ENCODE measurements around the gene ARG2. TPM values are rescaled to one million over a fixed set of nuclear protein-coding genes. Genes with fewer than 3 reads are reported as not detected.

ARG2 gene
- polyA plus RNA-seq, 6 donors from 2014 or later, result 0.70 to 1.4 (median 1.1) TPM; not detected in 1

DNA sequence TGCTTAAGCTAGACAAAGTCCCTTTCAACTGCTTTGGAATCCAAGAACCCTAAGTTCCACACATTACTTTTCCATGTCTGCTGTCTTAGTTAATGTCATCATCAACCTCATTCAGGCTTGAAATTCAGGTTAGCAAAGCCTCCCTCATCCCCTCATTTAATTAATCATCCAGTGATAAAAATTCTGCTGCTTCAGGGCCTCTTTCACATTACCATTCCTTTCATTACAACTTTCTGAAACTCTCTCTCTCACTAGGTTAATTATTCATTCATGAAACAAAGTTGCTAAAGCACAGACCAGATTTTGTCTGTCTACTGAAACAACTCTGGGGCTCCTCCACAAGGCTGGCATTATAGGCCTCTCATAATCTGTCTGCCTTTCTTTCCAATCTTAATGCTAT lies 64.1 kb downstream of the ARG2 start:
- no peak for DNase-seq
- no peak for ATAC-seq (ENCODE audit: low read depth in 2 of 2)
- Mint-ChIP-seq H3K27me3 (no peaks in the 10 kb centered on the region), H3K27ac (peak overlapping the region in 2 of 6 donors; percentile 3 to 61), H3K4me3 (no peak overlapping the region), H3K9me3 (no peaks in the 10 kb centered on the region), H3K36me3 (peaks cover 16 to 17% of the 10 kb centered on the region in 2 donors), H3K4me1 (peaks cover 10 to 18% (median 14%) of the 10 kb centered on the region in 3 donors)

DNA sequence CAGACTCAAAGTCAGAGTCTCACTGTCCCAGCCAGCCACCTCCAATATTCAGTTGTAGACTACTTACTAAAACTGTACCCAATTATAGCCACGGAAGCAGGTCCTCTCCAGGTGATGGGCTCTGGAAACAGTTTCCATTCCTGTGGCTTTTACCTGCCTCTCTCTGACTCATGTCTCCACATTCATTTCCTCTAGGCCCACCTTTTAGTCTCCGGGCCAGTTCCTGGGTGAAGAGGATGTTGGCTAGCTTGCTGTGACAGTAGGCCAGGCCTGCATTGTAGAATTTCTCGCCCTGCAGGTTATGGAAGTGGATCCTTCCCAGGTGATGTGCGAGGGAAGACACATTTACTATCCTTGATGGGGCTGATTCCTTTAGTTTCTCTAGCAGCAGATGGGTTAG lies 70.3 kb downstream of the ARG2 start:
- no peaks in the 10 kb centered on the region for H3K27me3 Mint-ChIP-seq
- peaks cover 13 to 18% (median 16%) of the 10 kb centered on the region in 3 donors for H3K4me1 Mint-ChIP-seq
- DNase-seq, result no peak
- peak overlapping the region in 1 of 6 donors; percentile 24 for H3K27ac Mint-ChIP-seq
- H3K9me3 Mint-ChIP-seq, result no peaks in the 10 kb centered on the region
- no peak overlapping the region for H3K4me3 Mint-ChIP-seq
- peaks cover 22 to 24% of the 10 kb centered on the region in 2 donors for H3K36me3 Mint-ChIP-seq
- ATAC-seq (ENCODE audit: low read depth in 2 of 2), result no peak

DNA sequence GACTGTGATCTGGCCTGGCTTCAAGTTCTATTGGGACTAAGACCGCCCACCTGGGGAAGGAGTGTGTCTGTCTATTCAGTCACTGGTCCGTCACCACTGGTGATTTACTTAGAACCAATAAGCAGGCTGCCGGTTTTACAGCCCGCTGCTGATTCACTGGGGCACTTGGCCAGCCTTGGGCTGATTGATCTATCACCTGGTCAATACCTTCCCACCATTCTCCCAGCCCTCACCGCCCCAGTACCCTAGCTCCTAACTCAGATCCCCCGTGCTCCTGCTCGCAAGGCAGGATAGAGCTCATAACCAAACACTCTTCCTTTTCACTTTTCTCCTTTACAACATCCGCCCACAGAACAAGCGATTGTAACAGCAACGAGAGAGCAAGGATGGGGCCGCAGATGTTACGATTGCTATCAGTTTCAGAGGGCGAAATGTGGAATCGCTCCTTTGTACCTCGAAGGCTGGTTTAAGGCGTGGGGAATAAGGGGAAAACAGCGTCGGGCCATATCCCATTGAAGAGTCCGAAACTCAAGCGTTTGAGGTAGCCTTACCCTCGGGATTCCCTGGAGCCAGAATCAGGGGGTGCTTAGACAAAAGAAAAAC lies 75.2 kb downstream of the ARG2 start:
- Mint-ChIP-seq H3K36me3 (peaks cover 0 to 6% of the 10 kb centered on the region in 2 donors), H3K9me3 (no peaks in the 10 kb centered on the region), H3K27ac (peak overlapping the region; percentile 72 to 96 (median 93)), H3K4me1 (peaks cover 13 to 25% (median 14%) of the 10 kb centered on the region in 3 donors), H3K27me3 (no peaks in the 10 kb centered on the region), H3K4me3 (peak overlapping the region; percentile 83 to 98 (median 92))
- ATAC-seq (ENCODE audit: low read depth in 2 of 2), result peak; percentile 62 to 68
- DNase-seq, result peak; percentile 51

DNA sequence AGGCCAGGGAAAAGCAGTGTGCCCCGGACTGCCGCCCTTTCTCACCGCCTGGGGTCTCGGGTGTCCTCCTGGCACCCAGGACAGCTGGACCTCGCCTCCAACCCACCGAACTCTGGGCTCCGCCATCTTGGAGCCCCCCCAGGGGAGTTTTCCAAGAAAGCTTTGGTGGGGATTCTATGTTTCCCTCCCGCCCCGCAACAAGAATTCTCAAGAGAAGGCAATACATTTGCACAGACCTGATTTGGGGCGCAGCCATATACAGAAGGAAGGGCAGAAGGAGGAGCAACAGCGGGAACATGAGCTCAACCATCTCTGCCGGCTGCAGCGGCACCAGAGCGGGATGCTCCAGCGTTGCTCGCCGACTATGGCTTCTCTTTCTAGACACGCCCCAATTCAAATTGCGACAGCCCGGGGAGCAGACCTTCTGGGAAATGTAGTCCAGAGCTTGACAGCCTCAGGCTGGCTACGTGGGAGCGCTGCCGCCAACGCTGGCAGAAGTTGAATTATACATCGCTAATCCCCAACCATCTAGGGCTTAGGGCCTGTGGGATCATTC lies 75.8 kb downstream of the ARG2 start, which contains the start of gene RDH11:
RDH11 (minus strand) TSS at position 371 of the 556 bp plus-strand sequence; CDS start at position 310, 61 bp downstream.
- peak within 1 kb of the TSS; percentile 83 to 98 (median 92) for H3K4me3 Mint-ChIP-seq
- H3K36me3 Mint-ChIP-seq, result peaks cover 0 to 6% of the 10 kb centered on the region in 2 donors
- H3K27me3 Mint-ChIP-seq, result no peaks in the 10 kb centered on the region

DNA sequence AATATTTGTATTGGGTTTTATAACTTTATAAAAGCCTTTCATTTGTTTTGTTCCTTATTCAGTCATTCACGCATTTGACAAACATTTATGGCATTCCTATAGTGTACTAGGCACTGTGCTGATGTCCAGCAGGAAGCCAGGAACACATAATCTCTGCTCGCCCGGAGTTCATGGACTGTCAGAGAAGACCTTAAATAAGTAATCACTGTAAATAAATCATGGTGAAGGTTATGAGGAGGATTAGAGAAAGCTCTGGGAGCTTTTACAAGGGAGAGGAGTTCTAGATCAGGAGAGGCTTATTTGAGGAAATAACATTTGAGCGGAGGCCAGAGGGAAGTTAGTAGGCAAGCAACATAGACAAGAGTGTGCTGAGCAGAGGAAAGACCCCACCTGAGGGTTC lies 77.3 kb downstream of the ARG2 start:
- Mint-ChIP-seq H3K27me3 (no peaks in the 10 kb centered on the region), H3K27ac (no peak overlapping the region), H3K36me3 (peaks cover 0 to 4% of the 10 kb centered on the region in 2 donors), H3K4me3 (peak overlapping the region in 1 of 8 donors; percentile 91), H3K4me1 (peaks cover 9 to 25% (median 14%) of the 10 kb centered on the region in 3 donors), H3K9me3 (no peaks in the 10 kb centered on the region)
- ATAC-seq (ENCODE audit: low read depth in 2 of 2) (no peak), DNase-seq (no peak)

More for the DNA sequence above, 75.8 kb downstream of the ARG2 start, which contains the start of gene RDH11:
- H3K9me3 Mint-ChIP-seq, result no peaks in the 10 kb centered on the region
- peak; percentile 95 for ATAC-seq (ENCODE audit: low read depth in 2 of 2)
- H3K27ac Mint-ChIP-seq, result peak within 1 kb of the TSS; percentile 72 to 96 (median 93)
- peak; percentile 75 for DNase-seq
- H3K4me1 Mint-ChIP-seq, result peaks cover 13 to 25% (median 14%) of the 10 kb centered on the region in 3 donors

DNA sequence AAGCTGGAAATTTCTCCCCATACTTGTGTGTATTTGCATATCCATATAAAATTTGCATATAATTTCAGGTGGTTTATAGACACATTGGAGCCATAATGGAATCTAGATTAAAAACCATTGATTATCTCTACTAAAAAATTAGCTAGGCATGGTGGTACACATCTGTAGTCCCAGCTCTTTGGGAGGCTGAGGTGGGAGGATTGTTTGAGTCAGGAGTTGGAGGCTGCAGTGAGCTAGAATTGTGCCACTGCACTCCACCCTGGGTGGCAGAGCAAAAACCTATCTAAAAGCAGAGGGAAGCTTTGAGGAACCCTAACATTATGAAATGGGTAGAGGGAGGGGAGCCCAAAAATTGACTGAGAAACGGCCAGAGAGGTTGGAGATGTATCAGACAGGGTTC lies 78.5 kb downstream of the ARG2 start:
- Mint-ChIP-seq H3K27ac (no peak overlapping the region), H3K36me3 (no peaks in the 10 kb centered on the region), H3K9me3 (no peaks in the 10 kb centered on the region), H3K4me3 (peak overlapping the region in 1 of 8 donors; percentile 12), H3K4me1 (peaks cover 9 to 25% (median 14%) of the 10 kb centered on the region in 3 donors), H3K27me3 (no peaks in the 10 kb centered on the region)
- no peak for DNase-seq
- ATAC-seq (ENCODE audit: low read depth in 2 of 2), result no peak

Other genes with a start within 250 kb of the ARG2 start
- 1 to 10 TPM in 1 of 6 donors, not detected in 5; 1.4 TPM for gene PLEK2, start 207.8 kb upstream of the ARG2 start, polyA plus RNA-seq (ENCODE audit: low read depth in 6 of 6)
- 10 to 100 TPM in 2 of 6 donors, 1 to 10 TPM in 4; 5.5 to 15.8 (median 8.7) TPM for gene TMEM229B, start 131.2 kb upstream of the ARG2 start, polyA plus RNA-seq (ENCODE audit: low read depth in 6 of 6)
- gene PLEKHH1, start 86.6 kb upstream of the ARG2 start, polyA plus RNA-seq (ENCODE audit: low read depth in 6 of 6), result under 1 TPM in 2 of 6 donors, not detected in 4; 0.13 to 0.28 TPM
- gene PIGH, start 19.7 kb upstream of the ARG2 start, polyA plus RNA-seq (ENCODE audit: low read depth in 6 of 6), result 10 to 100 TPM; 26.2 to 48.4 (median 38.6) TPM
- gene VTI1B, start 54.7 kb downstream of the ARG2 start, polyA plus RNA-seq (ENCODE audit: low read depth in 6 of 6), result 10 to 100 TPM; 55.8 to 84.7 (median 61.4) TPM
- 100 to 1,000 TPM in 1 of 6 donors, 10 to 100 TPM in 5; 47.2 to 107 (median 56.9) TPM for gene RDH11, start 75.8 kb downstream of the ARG2 start, polyA plus RNA-seq (ENCODE audit: low read depth in 6 of 6)
- gene RDH12, start 82.0 kb downstream of the ARG2 start, polyA plus RNA-seq (ENCODE audit: low read depth in 6 of 6), result not detected
- gene ZFYVE26, start 196.7 kb downstream of the ARG2 start, polyA plus RNA-seq (ENCODE audit: low read depth in 6 of 6), result 1 to 10 TPM in 5 of 6 donors, under 1 TPM in 1; 0.09 to 6.2 (median 2.7) TPM
- 10 to 100 TPM; 27.4 to 37.2 (median 31.8) TPM for gene RAD51B, start 199.9 kb downstream of the ARG2 start, polyA plus RNA-seq (ENCODE audit: low read depth in 6 of 6)

All from naive B cell (primary cell).